BLaER1 (cell line): ENCODE data around the gene OCIAD1.
"Not testable (repeated sequence)": the region's sequence is repeated elsewhere in the genome, so short reads cannot be mapped to it uniquely, and the experiment has no call there.

ENCODE experiments used
- H3K27ac ChIP-seq: shearing (Covaris generic); formaldehyde crosslinking; 2 replicates; pipeline ENCODE4 v1.8.1; 2022
- H3K27me3 ChIP-seq: shearing (Covaris generic); formaldehyde crosslinking; 2 replicates; pipeline ENCODE4 v1.8.1; 2022
- H3K36me3 ChIP-seq: shearing (Covaris generic); formaldehyde crosslinking; 2 replicates; pipeline ENCODE4 v1.8.1; 2022
- H3K4me1 ChIP-seq: shearing (Covaris generic); formaldehyde crosslinking; 2 replicates; pipeline ENCODE4 v1.8.1; 2022
- H3K4me2 ChIP-seq: shearing (Covaris generic); formaldehyde crosslinking; 2 replicates; pipeline ENCODE4 v1.8.1; 2022
- H3K4me3 ChIP-seq: shearing (Covaris generic); formaldehyde crosslinking; 2 replicates; pipeline ENCODE4 v1.8.1; 2022
- H3K9ac ChIP-seq: shearing (Covaris generic); formaldehyde crosslinking; 2 replicates; pipeline ENCODE4 v1.8.1; 2022
- H3K9me3 ChIP-seq: shearing (Covaris generic); formaldehyde crosslinking; 2 replicates; pipeline ENCODE4 v1.8.1; 2022
- H4K20me1 ChIP-seq: shearing (Covaris generic); formaldehyde crosslinking; 2 replicates; pipeline ENCODE4 v1.8.1; 2022
- Cebpa-rat ChIP-seq: shearing (Covaris generic); IDR thresholded peaks from 2 replicates; pipeline ENCODE4 v1.8.1; 2022

The OCIAD1 gene

GRCh38 chr4:48796191-48796926, 34.5 kb upstream of the OCIAD1 start:
- no peak for TF ChIP-seq Cebpa-rat
- Histone ChIP-seq H3K27me3 (no peaks in the 10 kb centered on the region), H3K27ac (no peak overlapping the region), H3K4me3 (no peak overlapping the region), H4K20me1 (no peaks in the 10 kb centered on the region), H3K36me3 (no peaks in the 10 kb centered on the region), H3K4me1 (no peaks in the 10 kb centered on the region), H3K9me3 (no peaks in the 10 kb centered on the region), H3K4me2 (no peak overlapping the region), H3K9ac (no peak overlapping the region)

DNA sequence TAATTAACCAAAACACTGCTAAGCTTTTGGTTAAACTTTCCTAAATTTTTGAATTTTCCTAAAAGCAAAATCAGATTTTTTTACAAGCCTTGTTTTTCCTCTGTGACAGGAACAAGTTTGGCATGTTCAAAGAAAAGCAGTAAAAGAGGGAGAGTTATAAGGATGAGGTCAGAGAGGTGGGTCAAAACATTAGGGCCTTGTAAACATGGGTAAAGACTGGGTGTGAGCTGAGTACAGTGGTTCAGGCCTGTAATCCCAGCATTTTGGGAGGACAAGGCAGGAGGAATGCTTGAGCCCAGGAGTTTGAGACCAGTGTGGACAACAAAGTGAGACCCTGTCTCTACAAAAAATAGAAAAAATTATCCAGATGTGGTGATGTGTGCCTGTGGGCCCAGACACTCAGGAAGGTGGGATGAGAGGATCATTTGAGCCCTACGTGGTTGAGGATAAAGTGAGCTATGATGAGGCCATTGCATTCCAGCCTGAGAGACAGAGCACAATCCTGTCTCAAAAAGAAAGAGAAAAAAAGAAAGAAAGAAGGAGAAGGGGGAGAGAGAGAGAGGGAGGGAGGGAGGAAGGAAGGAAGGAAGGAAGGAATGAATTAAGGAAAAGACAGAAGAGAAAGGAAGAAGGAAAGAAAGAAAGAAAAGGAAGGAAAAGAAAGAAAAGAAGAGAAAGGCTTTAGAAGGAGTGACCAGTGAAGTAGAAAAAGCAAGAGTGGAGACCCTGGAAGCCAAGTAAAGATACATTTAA, 33.8 kb upstream of the OCIAD1 start:
- no peak overlapping the region for H3K27ac ChIP-seq
- no peaks in the 10 kb centered on the region for H3K9me3 ChIP-seq
- H3K9ac ChIP-seq = no peak overlapping the region
- H3K4me1 ChIP-seq = no peaks in the 10 kb centered on the region
- TF ChIP-seq Cebpa-rat = no peak
- no peak overlapping the region for H3K4me3 ChIP-seq
- H3K4me2 ChIP-seq = no peak overlapping the region
- H3K36me3 ChIP-seq = no peaks in the 10 kb centered on the region
- no peaks in the 10 kb centered on the region for H4K20me1 ChIP-seq
- H3K27me3 ChIP-seq = no peaks in the 10 kb centered on the region

DNA sequence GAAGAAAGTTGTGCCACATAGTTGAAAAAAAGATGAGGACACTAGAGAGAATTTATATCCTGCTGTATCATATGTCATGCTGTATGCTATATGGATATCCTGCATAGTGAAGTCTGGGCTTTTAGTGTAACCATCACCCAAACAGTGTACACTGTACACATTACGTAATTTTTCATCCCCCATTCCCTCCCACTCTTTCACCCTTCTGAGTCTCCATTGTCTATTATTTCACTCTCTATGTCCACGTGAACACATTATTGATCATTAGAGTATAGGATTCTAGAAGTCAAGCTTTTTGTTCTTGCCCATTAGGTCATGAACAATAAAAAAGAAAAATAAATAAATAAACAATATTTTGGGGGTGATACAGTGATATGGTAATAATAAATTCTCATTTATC, 32.8 kb upstream of the OCIAD1 start:
- no peaks in the 10 kb centered on the region for H3K36me3 ChIP-seq
- no peaks in the 10 kb centered on the region for H3K4me1 ChIP-seq
- H4K20me1 ChIP-seq = no peaks in the 10 kb centered on the region
- H3K4me2 ChIP-seq = no peak overlapping the region
- H3K27me3 ChIP-seq = no peaks in the 10 kb centered on the region
- H3K4me3 ChIP-seq = no peak overlapping the region
- no peak for TF ChIP-seq Cebpa-rat
- H3K9ac ChIP-seq = no peak overlapping the region
- no peaks in the 10 kb centered on the region for H3K9me3 ChIP-seq
- H3K27ac ChIP-seq = no peak overlapping the region

DNA sequence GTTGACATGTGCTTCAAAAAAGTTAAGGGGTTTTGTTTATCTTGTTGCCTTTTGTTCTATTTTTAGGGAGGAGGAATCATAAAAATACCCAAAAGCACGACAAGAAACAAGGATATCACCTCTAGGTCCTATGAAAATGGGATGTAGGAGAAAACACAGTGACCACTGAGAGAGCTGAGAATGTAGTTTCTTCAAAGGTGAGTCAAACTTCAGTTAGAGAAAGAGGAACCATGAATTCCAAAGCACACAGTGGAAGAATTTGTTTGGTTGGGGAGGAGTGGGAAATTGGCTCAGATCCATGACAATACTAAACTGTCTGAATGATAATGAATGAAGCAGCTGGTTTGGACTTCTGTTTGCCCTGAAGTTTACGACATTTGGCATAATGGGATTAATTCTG, 31.7 kb upstream of the OCIAD1 start:
- H3K4me2 ChIP-seq = no peak overlapping the region
- H3K27me3 ChIP-seq = no peaks in the 10 kb centered on the region
- H3K9ac ChIP-seq = no peak overlapping the region
- no peaks in the 10 kb centered on the region for H3K4me1 ChIP-seq
- H3K4me3 ChIP-seq = no peak overlapping the region
- H3K36me3 ChIP-seq = no peaks in the 10 kb centered on the region
- H4K20me1 ChIP-seq = no peaks in the 10 kb centered on the region
- no peak overlapping the region for H3K27ac ChIP-seq
- TF ChIP-seq Cebpa-rat = no peak
- H3K9me3 ChIP-seq = no peaks in the 10 kb centered on the region

- H3K27ac ChIP-seq, H3K36me3 ChIP-seq, H3K4me3 ChIP-seq, H3K9ac ChIP-seq, H3K4me2 ChIP-seq, H4K20me1 ChIP-seq, H3K27me3 ChIP-seq, H3K4me1 ChIP-seq, H3K9me3 ChIP-seq: not testable (repeated sequence)
Measured at GRCh38 chr4:48800155-48800554, 30.7 kb upstream of the OCIAD1 start.

- Histone ChIP-seq H3K9me3 (no peaks in the 10 kb centered on the region), H3K4me2 (no peak overlapping the region), H4K20me1 (no peaks in the 10 kb centered on the region), H3K36me3 (no peaks in the 10 kb centered on the region), H3K9ac (no peak overlapping the region), H3K4me3 (no peak overlapping the region), H3K4me1 (no peaks in the 10 kb centered on the region), H3K27me3 (no peaks in the 10 kb centered on the region), H3K27ac (no peak overlapping the region)
- no peak for TF ChIP-seq Cebpa-rat
Measured at GRCh38 chr4:48801016-48801715, 29.7 kb upstream of the OCIAD1 start.

- Histone ChIP-seq H3K9me3 (no peaks in the 10 kb centered on the region), H3K36me3 (no peaks in the 10 kb centered on the region), H3K9ac (no peak overlapping the region), H3K27me3 (no peaks in the 10 kb centered on the region), H3K4me2 (no peak overlapping the region), H3K27ac (no peak overlapping the region), H3K4me1 (no peaks in the 10 kb centered on the region), H3K4me3 (no peak overlapping the region), H4K20me1 (no peaks in the 10 kb centered on the region)
- TF ChIP-seq Cebpa-rat = no peak
Measured at GRCh38 chr4:48804584-48805301, 26.1 kb upstream of the OCIAD1 start.

- H3K9me3 ChIP-seq = no peaks in the 10 kb centered on the region
- TF ChIP-seq Cebpa-rat = no peak
- no peaks in the 10 kb centered on the region for H3K27me3 ChIP-seq
- peaks cover 5% of the 10 kb centered on the region; the same call in 1 of the 2 replicates for H3K4me1 ChIP-seq
- H3K27ac ChIP-seq = no peak overlapping the region
- H3K36me3 ChIP-seq = no peaks in the 10 kb centered on the region
- no peak overlapping the region for H3K4me3 ChIP-seq
- H3K4me2 ChIP-seq = no peak overlapping the region
- H4K20me1 ChIP-seq = no peaks in the 10 kb centered on the region
- H3K9ac ChIP-seq = no peak overlapping the region
Measured at GRCh38 chr4:48812866-48813265, 18.0 kb upstream of the OCIAD1 start.

DNA sequence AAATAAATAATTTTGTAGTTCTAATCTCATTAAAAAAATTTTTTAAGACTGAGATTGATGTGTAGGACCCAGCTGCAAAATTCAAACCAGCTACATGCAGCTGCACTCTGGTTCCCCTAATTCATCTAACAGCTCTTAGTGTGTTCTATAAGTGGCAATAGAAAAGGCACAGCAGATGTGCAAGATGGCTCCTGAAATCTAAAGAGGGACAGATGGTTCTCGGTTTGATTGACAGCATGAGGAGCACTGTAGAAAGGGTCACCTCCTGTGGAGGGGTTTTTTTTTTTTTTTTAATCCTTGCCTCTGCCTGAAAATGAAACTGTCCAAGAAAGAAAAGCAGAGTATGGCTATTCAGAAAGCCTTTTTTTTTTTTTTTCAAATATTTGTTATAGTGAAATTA, 16.9 kb upstream of the OCIAD1 start:
- Histone ChIP-seq H3K27ac (no peak overlapping the region), H3K4me1 (peaks cover 5% of the 10 kb centered on the region; the same call in 1 of the 2 replicates), H3K27me3 (no peaks in the 10 kb centered on the region), H4K20me1 (no peaks in the 10 kb centered on the region), H3K4me3 (no peak overlapping the region), H3K9me3 (no peaks in the 10 kb centered on the region), H3K9ac (no peak overlapping the region), H3K4me2 (no peak overlapping the region), H3K36me3 (no peaks in the 10 kb centered on the region)
- TF ChIP-seq Cebpa-rat = no peak
